C4-2B (cell line): ENCODE results near the gene KIF7.

Experiments
- CTCF ChIP-seq: fragments of 450-650 bp; conservative IDR thresholded peaks from 2 replicates; pipeline ENCODE4 v1.5.1; 2017; ENCODE audit warnings: mild to moderate bottlenecking
- ZFX ChIP-seq: fragments of 450-650 bp; IDR thresholded peaks from 2 replicates; pipeline ENCODE4 v1.6.1; 2017

- no peak for TF ChIP-seq CTCF
- no peak for TF ChIP-seq ZFX
Observed at GRCh38 chr15:89586651-89587050, 68.6 kb downstream of the KIF7 start.
